Limb (tissue), 2 donors: ENCODE results near the gene ARAP3.
A peak's percentile ranks its signal among the peaks of the same experiment; 100 is the strongest.
"Not testable (repeated sequence)": the region's sequence is repeated elsewhere in the genome, so short reads cannot be mapped to it uniquely, and the experiment has no call there.

Experiments
- DNase-seq, 2 donors: peaks; one replicate each; pipeline ENCODE4 v3.0.0-alpha.2; 2016; ENCODE audit errors: extremely low spot score in 2 of 2

Gene ARAP3

GRCh38 chr5:141618030-141618803 is 63.8 kb downstream of the ARAP3 start:
- DNase-seq, result peak in 1 of 2 donors; percentile 50

- no peak for DNase-seq
Observed at GRCh38 chr5:141617682-141618029, 64.4 kb downstream of the ARAP3 start.

- no peak for DNase-seq
Observed at GRCh38 chr5:141617128-141617527, 64.9 kb downstream of the ARAP3 start.

GRCh38 chr5:141615991-141616720 is 65.9 kb downstream of the ARAP3 start:
- DNase-seq, result no peak

- no peak for DNase-seq
Observed at GRCh38 chr5:141613344-141613743, 68.7 kb downstream of the ARAP3 start.

GRCh38 chr5:141611289-141611688 is 70.7 kb downstream of the ARAP3 start:
- DNase-seq, result no peak

GRCh38 chr5:141609921-141610320 is 72.1 kb downstream of the ARAP3 start:
- DNase-seq, result not testable (repeated sequence)

GRCh38 chr5:141609044-141609443 is 73.0 kb downstream of the ARAP3 start:
- no peak for DNase-seq

GRCh38 chr5:141608557-141608956 is 73.5 kb downstream of the ARAP3 start:
- no peak for DNase-seq

- no peak for DNase-seq
Observed at GRCh38 chr5:141608046-141608445, 74.0 kb downstream of the ARAP3 start.

- DNase-seq, result no peak
Observed at GRCh38 chr5:141605523-141606277, 76.3 kb downstream of the ARAP3 start.

- DNase-seq, result peak in 1 of 2 donors; percentile 42
Observed at GRCh38 chr5:141603923-141604717, 77.9 kb downstream of the ARAP3 start.
